Endothelial cell of umbilical vein (primary cell): ENCODE data around the gene SCAPER. TPM values are rescaled to one million over a fixed set of nuclear protein-coding genes. Genes with fewer than 3 reads are reported as not detected.

Source experiments
- BruUV-seq: library from RNA; stranded (reverse); fragments of 400-500 nt; replicated peaks from 2 replicates; lab custom pipeline; 2021; lab: Mats Ljungman, UMichigan
- CTCF ChIA-PET: fragments of 300-600, 350-600 bp; sonication (Branson Sonifier 250); formaldehyde crosslinking; loops from one replicate; lab custom pipeline; 2021; ENCODE audit warnings: antibody characterized with exemption, inconsistent platforms; lab: Charles Lee
- POLR2A ChIA-PET: fragments of 300-600, 350-600 bp; sonication (Branson Sonifier 250); formaldehyde crosslinking; loops from one replicate; lab custom pipeline; 2021; ENCODE audit warnings: antibody characterized with exemption, inconsistent platforms; lab: Charles Lee
- DNase-seq: peaks from one replicate; pipeline ENCODE4 v3.0.0-alpha.2; 2011; ENCODE audit warnings: low read depth, low spot score
- FAIRE-seq: peaks from 2 replicates; lab custom pipeline; 2011; peaks lifted over from hg19 to GRCh38; lab: Jason Lieb, UNC
- H2AFZ ChIP-seq: 2 replicates; pipeline ENCODE4 v1.6.0; 2012; ENCODE audit warnings: low read depth, low read length, control low read depth, inconsistent platforms
- H3K27ac ChIP-seq: 2 replicates; pipeline ENCODE4 v1.5.1; 2011; ENCODE audit warnings: low read depth, mild to moderate bottlenecking, control low read depth, low read length, moderate library complexity; ENCODE audit not compliant: insufficient read depth
- H3K27me3 ChIP-seq, 2 experiments: 2 replicates each; pipeline versions ENCODE4 v1.6.0 to v1.6.1; 2011; ENCODE audit warnings: low read length in 2 of 2, mixed read lengths in 1 of 2; ENCODE audit not compliant: control insufficient read depth in 2 of 2, insufficient read depth in 2 of 2
- H3K36me3 ChIP-seq, 2 experiments: 2 replicates in 1 of 2; 3 replicates in 1 of 2; pipeline ENCODE4 v1.5.1; 2011; ENCODE audit warnings: low read length in 2 of 2, mild to moderate bottlenecking in 1 of 2, moderate library complexity in 1 of 2; ENCODE audit not compliant: control insufficient read depth in 2 of 2, insufficient read depth in 2 of 2; ENCODE audit errors: extremely low read depth in 1 of 2
- H3K4me1 ChIP-seq: 3 replicates; pipeline ENCODE4 v1.5.1; 2011; ENCODE audit warnings: mild to moderate bottlenecking, low read length; ENCODE audit not compliant: control insufficient read depth, insufficient read depth; ENCODE audit errors: extremely low read depth
- H3K4me2 ChIP-seq: 2 replicates; pipeline ENCODE4 v1.6.1; 2011; ENCODE audit warnings: low read length, control low read depth, mixed read lengths; ENCODE audit not compliant: insufficient read depth
- H3K4me3 ChIP-seq, 3 experiments: fragments of 200-600 bp in 1 of 3; sonication (generic), shearing (Covaris generic) in 1 of 3; replicated peaks in 1 of 3; 2 replicates each; pipeline ENCODE4 v1.5.1; 2011 to 2016; ENCODE audit warnings: control low read depth in 3 of 3, low read length in 3 of 3, mild to moderate bottlenecking in 2 of 3, inconsistent platforms in 1 of 3, low read depth in 1 of 3, moderate library complexity in 1 of 3; ENCODE audit not compliant: insufficient read depth in 1 of 3
- H3K79me2 ChIP-seq: 2 replicates; pipeline ENCODE4 v1.6.0; 2012; ENCODE audit warnings: low read length, inconsistent platforms; ENCODE audit not compliant: control insufficient read depth, insufficient read depth
- H3K9ac ChIP-seq: replicated peaks from 2 replicates; pipeline ENCODE3; 2011; ENCODE audit warnings: low read length, control low read depth; ENCODE audit not compliant: insufficient read depth; ENCODE audit errors: extremely low read depth
- H3K9me1 ChIP-seq: replicated peaks from 3 replicates; pipeline ENCODE4 v1.6.0; 2011; ENCODE audit warnings: mild to moderate bottlenecking, low read length; ENCODE audit not compliant: control insufficient read depth, insufficient read depth; ENCODE audit errors: extremely low read depth
- H3K9me3 ChIP-seq: replicated peaks from 2 replicates; pipeline ENCODE4 v1.5.1; 2012; ENCODE audit warnings: low read length, inconsistent platforms; ENCODE audit not compliant: control insufficient read depth, insufficient read depth
- H4K20me1 ChIP-seq: replicated peaks from 2 replicates; pipeline ENCODE3; 2011; ENCODE audit warnings: mild to moderate bottlenecking, low read length; ENCODE audit not compliant: control insufficient read depth, insufficient read depth; ENCODE audit errors: extremely low read depth
- EZH2 ChIP-seq: IDR thresholded peaks from 2 replicates; pipeline ENCODE4 v1.6.1; 2012; ENCODE audit warnings: borderline replicate concordance, low read depth, mild to moderate bottlenecking, moderate library complexity, low read length, inconsistent platforms; ENCODE audit not compliant: severe bottlenecking
- FOS ChIP-seq: IDR thresholded peaks from 2 replicates; pipeline ENCODE4 v1.6.1; 2011; ENCODE audit warnings: mild to moderate bottlenecking, low read length, moderate library complexity, borderline replicate concordance; ENCODE audit not compliant: insufficient read depth
- GATA2 ChIP-seq: IDR thresholded peaks from 2 replicates; pipeline ENCODE4 v1.7.0; 2011; ENCODE audit warnings: low read depth, mild to moderate bottlenecking, moderate library complexity, mixed read lengths, low read length; ENCODE audit not compliant: insufficient read length, insufficient read depth
- JUN ChIP-seq: IDR thresholded peaks from 2 replicates; pipeline ENCODE4 v1.6.1; 2011; ENCODE audit warnings: borderline replicate concordance, low read depth; ENCODE audit not compliant: insufficient read length, insufficient read depth
- MYC ChIP-seq: IDR thresholded peaks from one replicate; pipeline ENCODE4 v1.6.1; 2011; ENCODE audit warnings: mild to moderate bottlenecking, low read depth, low read length
- POLR2A ChIP-seq: IDR thresholded peaks from 2 replicates; pipeline ENCODE4 v1.6.1; 2012; ENCODE audit warnings: low read depth, mild to moderate bottlenecking, control low read depth, low read length
- POLR2AphosphoS5 ChIP-seq: IDR thresholded peaks from 2 replicates; pipeline ENCODE4 v1.6.1; 2012; ENCODE audit warnings: low read depth, mild to moderate bottlenecking, control low read depth, low read length, moderate library complexity; ENCODE audit not compliant: insufficient read depth
- dilution Hi-C: fragments of 300-500 bp; cut with MboI; formaldehyde crosslinking; loops from one replicate; pipeline ENCODE4 v1.15.0; 2019; ENCODE audit warnings: low sequenced_read_pairs; ENCODE audit not compliant: extremely low pct_ligation_motif_present
- intact Hi-C: fragments of 100-400 bp; cut with micrococcal nuclease; formaldehyde crosslinking; loops from one replicate; pipeline ENCODE4 v1.10.0; 2022
- polyA plus RNA-seq, 4 experiments: library from polyadenylated mRNA; depleted of rRNA in 3 of 4; stranded (reverse) in 3 of 4; unstranded in 1 of 4; fragments of >200 nt; gene quantifications; 2 replicates each; pipeline versions ENCODE4 v1.2.1 to v1.2.3, GENCODE V29; 2011 to 2012; ENCODE audit warnings: missing spikeins in 1 of 4
- total RNA-seq: library from RNA; stranded (reverse); gene quantifications from 2 replicates; pipeline ENCODE4 v1.2.3, GENCODE V29; 2021
- TF ChIP-seq, protein P1 (sequence below), 2 donors: IDR thresholded peaks; 1 replicate in 1 of 2; 2 replicates in 1 of 2; pipeline ENCODE4 v1.5.1; 2011; ENCODE audit warnings: low read length in 2 of 2, mild to moderate bottlenecking in 2 of 2, moderate library complexity in 2 of 2, control low read depth in 1 of 2, inconsistent platforms in 1 of 2, low read depth in 1 of 2; ENCODE audit not compliant: insufficient read depth in 1 of 2; ENCODE audit errors: extremely low read depth in 1 of 2
- TF ChIP-seq, protein P2 (sequence below): IDR thresholded peaks from 2 replicates; pipeline ENCODE4 v1.6.1; 2011; ENCODE audit not compliant: insufficient read depth, insufficient read length

Gene SCAPER
- total and polyA plus RNA-seq, 2 donors (not counting 3 experiments of a cell fraction or from before 2014, with no cell fraction given): 2.7 to 12.7 TPM

DNA sequence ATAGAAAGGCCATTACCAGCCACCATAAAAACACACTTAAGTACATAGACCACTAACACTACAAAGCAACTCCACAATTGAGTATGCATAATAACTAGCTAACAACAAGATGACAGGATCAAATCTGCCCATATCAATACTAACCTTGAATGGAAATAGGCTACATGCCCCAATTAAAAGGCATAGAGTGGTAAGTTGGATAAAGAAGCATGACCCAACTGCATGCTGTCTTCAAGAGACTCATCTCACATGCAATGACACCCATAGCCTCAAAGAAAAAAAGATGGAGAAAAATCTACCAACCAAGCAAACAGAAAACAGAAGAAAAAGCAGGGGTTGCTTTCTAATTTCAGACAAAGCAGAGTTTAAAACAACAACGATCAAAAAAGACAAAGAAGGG, 349.9 kb downstream of the SCAPER start:
- dilution Hi-C loops (no loop called here), intact Hi-C loops (no loop called here)
- H3K4me1 ChIP-seq: no peaks in the 10 kb centered on the region
- no TSS peak for BruUV-seq
- no peak overlapping the region for H3K9ac ChIP-seq
- H2AFZ ChIP-seq: no peak overlapping the region
- no peaks in the 10 kb centered on the region for H3K9me1 ChIP-seq
- no peaks in the 10 kb centered on the region for H4K20me1 ChIP-seq
- no peaks in the 10 kb centered on the region for H3K79me2 ChIP-seq
- ChIA-PET POLR2A (interaction anchor here (0.7 kb wide), 1 partner anchor 812 kb away, joined by 3 read pairs; no protein-coding TSS in a partner anchor), CTCF (no interaction called here)
- H3K27me3 ChIP-seq: no peaks in the 10 kb centered on the region
- no peak for FAIRE-seq
- no peak overlapping the region for H3K4me3 ChIP-seq
- H3K9me3 ChIP-seq: no peaks in the 10 kb centered on the region
- no peak for DNase-seq
- H3K4me2 ChIP-seq: no peak overlapping the region
- no peak overlapping the region for H3K27ac ChIP-seq
- no peak for TF ChIP-seq FOS
- TF ChIP-seq POLR2AphosphoS5: no peak
- TF ChIP-seq EZH2: no peak
- no peak for TF ChIP-seq JUN
- TF ChIP-seq, protein P1, sequence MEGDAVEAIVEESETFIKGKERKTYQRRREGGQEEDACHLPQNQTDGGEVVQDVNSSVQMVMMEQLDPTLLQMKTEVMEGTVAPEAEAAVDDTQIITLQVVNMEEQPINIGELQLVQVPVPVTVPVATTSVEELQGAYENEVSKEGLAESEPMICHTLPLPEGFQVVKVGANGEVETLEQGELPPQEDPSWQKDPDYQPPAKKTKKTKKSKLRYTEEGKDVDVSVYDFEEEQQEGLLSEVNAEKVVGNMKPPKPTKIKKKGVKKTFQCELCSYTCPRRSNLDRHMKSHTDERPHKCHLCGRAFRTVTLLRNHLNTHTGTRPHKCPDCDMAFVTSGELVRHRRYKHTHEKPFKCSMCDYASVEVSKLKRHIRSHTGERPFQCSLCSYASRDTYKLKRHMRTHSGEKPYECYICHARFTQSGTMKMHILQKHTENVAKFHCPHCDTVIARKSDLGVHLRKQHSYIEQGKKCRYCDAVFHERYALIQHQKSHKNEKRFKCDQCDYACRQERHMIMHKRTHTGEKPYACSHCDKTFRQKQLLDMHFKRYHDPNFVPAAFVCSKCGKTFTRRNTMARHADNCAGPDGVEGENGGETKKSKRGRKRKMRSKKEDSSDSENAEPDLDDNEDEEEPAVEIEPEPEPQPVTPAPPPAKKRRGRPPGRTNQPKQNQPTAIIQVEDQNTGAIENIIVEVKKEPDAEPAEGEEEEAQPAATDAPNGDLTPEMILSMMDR (IDR thresholded peaks at IDR 0.05; ENCODE audit: extremely low read depth in 1 of 2, insufficient read depth in 1 of 2, low read depth in 1 of 2, low read length in 2 of 2): no peak
- TF ChIP-seq MYC: no peak
- H3K36me3 ChIP-seq: no peaks in the 10 kb centered on the region

DNA sequence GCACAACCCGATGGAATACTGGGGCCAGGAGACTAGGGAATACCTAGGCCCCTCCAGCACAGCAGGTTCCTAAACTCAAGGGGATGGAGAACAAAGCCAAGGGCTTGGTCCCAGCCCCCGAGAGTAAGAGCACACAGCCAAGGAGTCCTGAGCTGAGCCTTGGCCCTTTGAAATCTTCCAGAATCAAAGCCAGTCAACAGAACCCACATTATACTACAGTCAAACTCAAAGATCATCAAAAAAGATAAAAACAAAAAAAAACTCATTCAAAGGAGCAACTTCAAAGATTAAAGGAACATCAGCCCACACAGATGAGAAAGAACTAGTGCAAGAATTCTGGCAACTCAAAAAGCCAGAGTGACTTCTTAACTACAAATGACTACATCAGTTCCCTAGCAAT, 351.6 kb downstream of the SCAPER start:
- Histone ChIP-seq H3K36me3 (no peaks in the 10 kb centered on the region), H3K4me3 (no peak overlapping the region), H3K79me2 (no peaks in the 10 kb centered on the region), H3K4me1 (no peaks in the 10 kb centered on the region), H3K9ac (no peak overlapping the region), H3K9me3 (no peaks in the 10 kb centered on the region), H3K9me1 (no peaks in the 10 kb centered on the region), H3K4me2 (no peak overlapping the region), H2AFZ (no peak overlapping the region), H4K20me1 (no peaks in the 10 kb centered on the region), H3K27me3 (no peaks in the 10 kb centered on the region), H3K27ac (no peak overlapping the region)
- intact Hi-C loops (no loop called here), dilution Hi-C loops (no loop called here)
- TF ChIP-seq MYC (no peak), JUN (no peak), GATA2 (no peak), EZH2 (no peak), POLR2A (no peak), POLR2AphosphoS5 (no peak), FOS (no peak)
- TF ChIP-seq, protein P2, sequence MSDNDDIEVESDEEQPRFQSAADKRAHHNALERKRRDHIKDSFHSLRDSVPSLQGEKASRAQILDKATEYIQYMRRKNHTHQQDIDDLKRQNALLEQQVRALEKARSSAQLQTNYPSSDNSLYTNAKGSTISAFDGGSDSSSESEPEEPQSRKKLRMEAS: no peak
- TF ChIP-seq, protein P1 (IDR thresholded peaks at IDR 0.05; ENCODE audit: extremely low read depth in 1 of 2, insufficient read depth in 1 of 2, low read depth in 1 of 2, low read length in 2 of 2): no peak
- CTCF ChIA-PET: no interaction called here
- POLR2A ChIA-PET: no interaction called here
- DNase-seq: no peak
- FAIRE-seq: no peak
- BruUV-seq: no TSS peak
